ENCODE measurements around the gene CSMD2.

The CSMD2 gene

DNA sequence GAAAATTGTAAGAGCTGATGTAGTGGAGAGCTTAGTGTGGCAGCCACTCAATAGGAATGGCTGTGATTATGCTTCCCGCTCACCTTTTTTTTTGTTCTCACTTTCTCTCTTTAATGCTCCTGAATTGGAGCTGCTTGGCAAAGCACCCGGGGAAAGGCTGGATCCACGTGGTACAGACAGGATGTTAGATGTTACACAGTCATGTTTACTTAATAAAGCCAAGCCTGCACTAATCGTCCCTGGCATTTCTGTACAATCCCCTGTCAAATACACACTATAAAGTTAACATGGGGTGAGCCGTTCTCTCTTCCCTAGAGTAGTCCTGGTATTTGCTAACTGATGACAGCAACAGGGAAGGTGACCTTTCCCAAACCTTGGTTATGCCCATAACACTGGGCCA lies 504.8 kb downstream of the CSMD2 start:
- peak; percentile 91 for DNase-seq

DNA sequence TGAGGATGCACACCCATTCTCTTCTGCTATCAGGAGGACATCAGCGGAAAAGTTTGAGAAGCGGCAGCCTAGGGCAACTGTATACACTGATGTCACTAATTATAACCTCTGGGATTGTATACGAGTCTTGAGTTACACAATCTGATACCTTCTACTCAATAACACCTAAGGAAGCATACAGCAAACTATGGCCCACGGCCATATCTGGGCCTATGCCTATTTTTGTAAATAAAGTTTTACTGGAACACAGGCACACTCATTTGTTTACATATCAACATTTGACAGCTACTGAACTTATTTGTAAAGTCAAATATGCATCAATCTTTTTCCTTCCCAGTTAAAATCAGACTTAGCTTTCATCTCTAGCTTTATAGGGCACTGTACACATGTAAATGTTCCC lies 505.4 kb downstream of the CSMD2 start:
- DNase-seq, result no peak

DNA sequence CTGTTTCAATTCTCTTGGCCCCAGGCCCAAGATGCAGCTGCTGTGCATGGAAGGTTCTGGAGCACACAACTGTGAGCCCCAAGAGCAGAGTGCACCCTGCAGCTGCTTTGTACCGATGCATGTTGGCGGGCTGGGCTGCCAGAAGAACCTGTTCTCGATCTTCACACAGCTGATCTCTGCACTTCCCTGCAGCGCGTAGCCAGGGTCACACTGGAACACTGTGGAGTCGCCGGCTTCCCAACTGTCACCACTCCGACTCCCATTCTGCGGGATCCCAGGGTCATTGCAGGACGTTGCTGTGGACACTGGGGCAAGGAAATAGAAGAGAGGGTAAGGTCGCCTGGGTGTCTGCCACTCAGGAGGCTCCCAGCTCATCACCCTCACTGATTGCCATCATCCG lies 507.2 kb downstream of the CSMD2 start:
- no peak for DNase-seq

DNA sequence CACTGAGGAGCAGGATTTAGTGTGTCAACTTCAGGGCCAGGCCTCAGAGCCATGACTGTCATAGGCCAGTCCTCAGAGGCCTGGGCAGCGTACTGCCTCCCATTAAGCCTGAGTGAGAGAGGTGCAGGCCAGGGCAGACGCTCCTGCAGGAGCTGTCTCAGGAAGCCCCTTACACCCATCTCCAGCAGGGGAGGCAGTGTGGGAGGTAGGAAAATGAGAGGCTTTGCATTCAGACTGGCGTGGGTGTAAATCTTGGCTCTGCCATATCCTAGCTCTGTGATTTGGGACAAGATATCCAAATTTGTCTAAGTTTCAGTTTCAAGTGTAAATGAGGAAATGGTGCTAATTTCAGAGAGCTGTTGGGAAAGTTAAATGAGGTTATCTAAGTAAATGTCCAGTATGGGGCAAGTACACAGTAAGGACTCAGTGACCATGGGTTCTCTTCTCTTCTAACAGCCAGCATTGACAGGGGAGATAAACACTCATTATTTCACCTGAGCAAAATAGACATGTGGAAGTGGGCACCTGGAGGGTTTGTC lies 508.5 kb downstream of the CSMD2 start:
- no peak for DNase-seq

DNA sequence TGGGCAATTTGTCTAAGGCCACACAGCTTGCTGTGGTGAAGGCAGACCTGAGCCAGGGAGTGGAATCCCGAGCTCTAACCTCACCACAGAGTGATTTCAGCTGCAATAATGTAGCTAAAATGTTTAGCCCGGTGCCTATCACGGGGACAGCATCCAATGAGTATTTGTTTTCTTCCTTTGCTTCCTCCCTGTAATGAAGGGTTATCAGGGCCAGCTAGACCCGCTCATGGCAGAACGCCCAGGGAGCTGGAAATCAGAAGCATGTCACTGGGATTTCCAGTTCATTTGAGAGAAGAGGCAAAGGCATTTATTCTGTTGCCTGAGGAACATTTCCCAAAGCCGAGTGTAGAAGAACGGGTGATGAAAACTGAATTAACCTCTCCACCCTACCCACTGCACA lies 509.5 kb downstream of the CSMD2 start:
- no peak for DNase-seq

GRCh38 chr1:33654267-33654834 lies 510.7 kb downstream of the CSMD2 start:
- peak; percentile 40 for DNase-seq

DNA sequence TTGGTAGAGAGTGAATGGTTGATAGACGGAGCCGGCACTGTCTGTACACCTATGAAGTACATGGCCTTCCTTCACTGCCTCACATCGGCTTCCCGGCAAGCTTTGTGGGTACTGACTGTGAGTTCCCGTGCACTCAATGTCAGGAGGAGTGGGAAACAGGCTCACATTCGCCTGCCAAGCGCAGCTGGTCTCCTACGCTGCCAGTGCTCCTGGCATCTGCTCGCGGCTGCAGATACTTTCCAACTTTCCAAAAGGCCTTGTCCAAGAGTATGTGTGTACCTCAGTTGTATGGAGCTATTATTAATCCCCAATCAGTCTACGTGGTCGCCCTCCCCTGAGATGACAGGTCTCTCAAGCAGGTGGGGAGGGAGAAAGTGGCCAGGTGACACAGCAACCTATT lies 511.8 kb downstream of the CSMD2 start:
- DNase-seq, result no peak

DNA sequence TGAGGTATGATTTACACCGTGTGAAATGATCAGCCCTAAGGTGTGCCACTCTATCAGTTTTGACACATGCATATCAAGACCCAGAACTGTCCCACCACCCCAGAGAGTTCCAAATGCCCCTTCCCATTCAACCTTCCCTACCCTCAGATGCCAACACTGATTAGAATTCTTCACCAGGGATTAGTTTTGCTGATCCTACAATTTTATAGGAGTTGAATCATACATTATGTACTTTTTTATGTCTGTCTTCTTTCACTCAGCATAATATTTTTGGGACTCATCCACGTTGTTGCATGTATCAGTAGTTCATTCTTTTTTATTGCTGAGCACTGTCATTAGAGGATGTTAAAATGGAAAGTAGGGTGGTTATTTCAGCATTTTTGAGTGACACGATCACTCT lies 514.3 kb downstream of the CSMD2 start:
- no peak for DNase-seq

GRCh38 chr1:33649759-33650158 lies 515.3 kb downstream of the CSMD2 start:
- DNase-seq, result no peak

GRCh38 chr1:33643216-33643615 lies 521.8 kb downstream of the CSMD2 start:
- no peak for DNase-seq

- DNase-seq, result peak; percentile 59
These were observed 523.8 kb downstream of the CSMD2 start for GRCh38 chr1:33641104-33641830.

DNA sequence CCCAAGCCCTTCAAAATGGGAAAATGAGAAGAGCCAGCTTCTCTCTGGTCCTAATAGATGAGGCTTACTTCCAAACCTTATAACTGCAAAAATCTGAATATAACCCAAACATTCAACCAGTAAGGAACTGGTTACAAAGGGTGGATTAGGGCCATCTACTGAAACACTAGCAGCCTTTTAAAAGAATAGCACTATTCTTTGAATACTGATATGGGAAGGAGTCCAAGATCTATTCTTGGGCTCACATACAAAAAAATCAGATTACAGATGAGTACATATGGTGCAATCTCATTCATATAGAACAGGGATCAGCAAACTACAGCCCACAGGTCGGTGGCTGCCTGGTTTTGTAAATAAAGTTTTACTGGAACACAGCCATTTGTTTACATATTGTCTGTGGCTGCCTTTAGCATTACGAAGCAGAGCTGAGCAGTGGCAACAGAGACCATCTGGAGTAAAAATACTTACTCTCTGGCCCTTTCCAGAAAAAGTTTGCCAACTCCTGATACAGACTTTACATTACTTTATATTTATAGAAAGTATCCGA lies 524.8 kb downstream of the CSMD2 start:
- DNase-seq, result no peak

- DNase-seq, result no peak
These were observed 527.1 kb downstream of the CSMD2 start for GRCh38 chr1:33637846-33638440.

GRCh38 chr1:33636209-33636608 lies 528.8 kb downstream of the CSMD2 start:
- no peak for DNase-seq

DNA sequence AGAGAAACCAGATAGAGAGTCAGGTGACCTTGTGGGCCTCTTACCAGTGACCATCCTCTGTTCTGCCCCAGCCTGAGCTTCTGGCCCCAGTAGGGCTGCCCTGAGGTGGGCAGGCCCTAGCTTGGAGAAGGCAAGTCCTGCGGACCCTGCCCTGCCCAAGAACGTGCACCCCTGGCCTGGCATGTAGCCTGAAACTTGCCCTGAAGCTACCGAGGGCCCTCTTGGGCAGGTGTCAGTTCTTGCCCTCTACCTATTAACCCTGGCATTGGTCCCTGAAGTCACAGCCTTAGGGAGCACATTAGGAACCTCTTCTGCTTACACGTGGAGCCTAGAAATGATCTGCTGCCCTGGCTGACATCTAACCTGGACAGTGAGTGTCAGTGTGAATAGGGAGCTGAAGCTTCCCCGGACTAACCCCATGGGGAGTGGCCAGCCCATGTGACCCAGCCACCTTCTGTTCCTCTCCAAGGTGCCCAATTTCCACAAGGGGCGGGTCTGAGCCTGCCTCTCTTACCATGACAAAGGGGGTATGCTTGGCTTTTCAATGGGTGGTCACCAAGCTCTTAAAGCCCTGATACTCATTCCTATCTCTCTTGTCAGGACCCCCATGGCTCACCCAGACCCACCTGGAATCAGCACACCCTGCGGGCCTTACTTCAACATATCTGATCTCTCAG lies 529.6 kb downstream of the CSMD2 start:
- no peak for DNase-seq

- DNase-seq, result no peak
These were observed 530.2 kb downstream of the CSMD2 start for GRCh38 chr1:33634806-33635205.

GRCh38 chr1:33634143-33634542 lies 530.9 kb downstream of the CSMD2 start:
- DNase-seq, result no peak

DNA sequence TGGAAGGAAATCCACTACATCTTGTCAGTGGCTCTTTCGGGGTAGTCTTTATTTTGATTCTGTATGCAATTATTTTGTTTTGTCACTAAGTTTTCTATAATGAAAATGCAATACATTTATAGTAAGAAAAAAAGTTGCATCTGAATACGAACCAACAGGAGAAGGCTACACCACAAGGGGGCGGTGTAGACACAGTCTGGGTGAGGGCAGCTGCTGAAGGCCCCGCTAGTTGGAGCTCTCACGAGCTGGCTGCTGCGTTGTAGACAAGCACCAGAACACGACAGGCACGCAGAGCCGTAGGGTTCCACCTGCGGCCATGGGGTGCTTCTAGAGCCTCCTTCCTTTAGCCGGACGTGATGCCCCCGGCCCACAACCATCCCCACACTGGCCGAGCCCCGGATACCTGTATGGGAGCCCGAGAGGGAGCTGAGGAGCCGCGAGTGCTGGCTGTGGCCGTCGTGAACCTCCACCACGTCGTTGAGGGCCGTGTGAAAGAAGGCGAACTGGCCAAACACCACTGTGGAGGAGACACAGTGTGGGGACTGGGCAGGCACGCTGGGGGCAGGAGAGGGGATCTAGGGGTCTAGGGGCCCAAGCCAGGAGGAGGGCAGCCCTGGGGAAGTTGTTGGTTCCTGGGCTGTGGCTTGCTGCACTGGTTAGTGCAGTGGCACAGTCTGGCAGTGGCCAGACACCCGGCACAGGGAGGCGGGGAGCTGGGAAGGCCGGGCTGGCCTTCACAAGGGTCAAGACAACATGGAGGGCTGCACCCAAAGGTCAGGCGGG lies 531.8 kb downstream of the CSMD2 start:
- peak; percentile 91 for DNase-seq

- no peak for DNase-seq
These were observed 534.3 kb downstream of the CSMD2 start for GRCh38 chr1:33630686-33631085.

DNA sequence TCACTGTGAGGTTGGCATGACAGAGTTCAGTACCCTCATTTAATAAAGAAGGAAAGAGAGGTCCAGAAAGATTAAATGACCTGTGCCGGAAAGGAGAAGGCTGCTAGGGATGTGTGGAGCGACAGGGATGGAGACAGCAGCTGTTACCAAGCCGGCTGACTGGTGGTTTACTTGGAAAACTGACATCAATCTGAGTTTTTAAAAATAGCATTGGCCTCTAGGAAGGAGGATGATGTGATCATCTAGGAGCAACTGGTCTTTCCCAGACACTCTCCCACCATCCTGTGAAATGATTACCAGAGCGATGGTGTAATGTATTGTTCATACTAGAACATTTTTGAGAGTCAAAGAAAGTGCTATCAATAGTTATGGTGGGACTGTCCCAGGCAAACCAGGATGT lies 538.2 kb downstream of the CSMD2 start:
- no peak for DNase-seq

DNA sequence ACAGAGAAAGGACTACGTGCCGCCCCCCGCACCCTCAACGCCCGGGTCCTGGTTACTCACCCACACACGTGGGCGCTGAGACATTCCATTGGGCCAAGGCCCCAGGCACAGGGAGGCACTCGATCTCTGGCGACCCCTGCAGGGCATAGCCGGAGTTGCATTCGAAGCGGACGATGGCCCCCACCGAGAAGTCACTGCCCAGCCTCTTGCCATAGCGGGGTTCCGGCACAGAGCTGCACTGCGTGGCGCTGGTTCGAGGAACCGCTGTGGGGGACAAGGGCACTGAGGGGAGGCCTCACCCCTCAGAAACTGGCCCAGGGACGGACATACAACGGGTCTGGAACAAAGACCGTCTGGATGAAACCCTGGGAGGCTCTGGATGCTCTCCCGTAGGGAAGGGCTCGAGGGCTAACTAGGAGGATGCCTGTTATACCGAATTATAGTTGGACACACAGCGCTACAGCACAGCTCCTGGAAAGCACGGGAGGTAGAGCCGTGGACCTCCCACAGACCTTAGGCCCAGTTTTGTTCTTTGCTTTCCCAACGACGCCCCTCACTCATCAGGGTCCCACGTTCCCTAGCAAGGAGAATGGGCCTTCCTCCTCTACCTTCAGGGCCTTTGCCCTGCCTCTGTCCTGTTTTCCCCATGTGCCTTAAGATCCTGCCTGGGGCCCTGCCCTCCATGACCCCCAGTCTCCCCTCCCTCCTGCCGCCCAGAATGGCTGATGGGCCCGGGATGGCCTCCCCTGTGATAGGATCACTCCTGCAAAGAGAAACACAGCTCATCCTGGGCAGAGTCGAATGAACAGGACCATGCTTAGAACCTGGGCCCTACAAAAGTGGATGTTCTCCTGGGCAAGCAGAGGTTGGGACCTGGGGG lies 539.8 kb downstream of the CSMD2 start:
- DNase-seq, result no peak
